Hepatocyte (in vitro differentiated cells): ENCODE measurements around the gene QARS1. TPM values are rescaled to one million over a fixed set of nuclear protein-coding genes. Genes with fewer than 3 reads are reported as not detected.
A peak's percentile ranks its signal among the peaks of the same experiment; 100 is the strongest.

Experiments
- DNase-seq: peaks from one replicate; pipeline ENCODE4 v3.0.0-alpha.2; 2016; ENCODE audit warnings: low spot score
- H2AFZ ChIP-seq: fragments of 200-600 bp; sonication (generic); 2 replicates; pipeline ENCODE4 v1.6.0; 2016; ENCODE audit warnings: antibody characterized with exemption, mild to moderate bottlenecking
- H3K27ac ChIP-seq: fragments of 200-600 bp; sonication (generic); 2 replicates; pipeline ENCODE4 v1.5.1; 2016; ENCODE audit warnings: mild to moderate bottlenecking
- H3K27me3 ChIP-seq: fragments of 200-600 bp; sonication (generic); 2 replicates; pipeline ENCODE4 v1.6.1; 2016
- H3K36me3 ChIP-seq: fragments of 200-600 bp; sonication (generic); replicated peaks from 2 replicates; pipeline ENCODE4 v1.5.1; 2016; ENCODE audit warnings: low read depth; ENCODE audit not compliant: insufficient read depth
- H3K4me1 ChIP-seq: fragments of 200-600 bp; sonication (generic); 2 replicates; pipeline ENCODE4 v1.5.1; 2016; ENCODE audit warnings: mild to moderate bottlenecking, moderate library complexity; ENCODE audit not compliant: insufficient read depth
- H3K4me2 ChIP-seq: fragments of 200-600 bp; sonication (generic); 2 replicates; pipeline ENCODE4 v1.6.0; 2016
- H3K4me3 ChIP-seq: fragments of 200-600 bp; sonication (generic); 2 replicates; pipeline ENCODE4 v1.5.1; 2016; ENCODE audit warnings: mild to moderate bottlenecking
- H3K79me2 ChIP-seq: fragments of 200-600 bp; sonication (generic); 2 replicates; pipeline ENCODE4 v1.6.0; 2017; ENCODE audit warnings: mild to moderate bottlenecking
- H3K9me2 ChIP-seq: fragments of 200-600 bp; sonication (generic); replicated peaks from 2 replicates; pipeline ENCODE4 v1.6.0; 2017; ENCODE audit warnings: mild to moderate bottlenecking; ENCODE audit not compliant: insufficient read depth
- H3K9me3 ChIP-seq: fragments of 200-600 bp; sonication (generic); 2 replicates; pipeline ENCODE4 v1.5.1; 2016; ENCODE audit warnings: low read depth, mild to moderate bottlenecking
- H4K20me1 ChIP-seq: fragments of 200-600 bp; sonication (generic); 2 replicates; pipeline ENCODE4 v1.6.0; 2016; ENCODE audit warnings: mild to moderate bottlenecking; ENCODE audit not compliant: insufficient read depth, poor library complexity, severe bottlenecking
- CTCF ChIP-seq: fragments of 200-600 bp; sonication (generic); IDR thresholded peaks from 2 replicates; pipeline ENCODE4 v1.5.1; 2016; ENCODE audit warnings: antibody characterized with exemption, mild to moderate bottlenecking; ENCODE audit not compliant: poor library complexity
- EZH2 ChIP-seq: fragments of 200-600 bp; sonication (generic); IDR thresholded peaks from 2 replicates; pipeline ENCODE4 v1.6.1; 2016; ENCODE audit warnings: antibody characterized with exemption, mild to moderate bottlenecking, borderline replicate concordance
- EZH2phosphoT487 ChIP-seq: fragments of 200-600 bp; sonication (generic); IDR thresholded peaks from one replicate; pipeline ENCODE4 v1.6.1; 2018; ENCODE audit warnings: antibody characterized with exemption, mild to moderate bottlenecking, low read depth, moderate library complexity; ENCODE audit not compliant: unreplicated experiment, severe bottlenecking
- WGBS: methylation state at CpG from one replicate; pipeline ENCODE4 v1.1.6; 2016; ENCODE audit warnings: low lambda C conversion rate; ENCODE audit errors: missing lambda C conversion rate; 5-methylcytosine and 5-hydroxymethylcytosine counted together
- polyA plus RNA-seq: library from polyadenylated mRNA; unstranded; fragments of >200 nt; fragmentation: Nextera tagmentation; extraction: Ambion mirVana; gene quantifications from 2 replicates; pipeline ENCODE4 v1.2.1, GENCODE V29; 2016
- total RNA-seq: library from RNA; depleted of rRNA; stranded (reverse); fragments of >200 nt; gene quantifications from 2 replicates; pipeline ENCODE4 v1.2.3, GENCODE V29; 2014

QARS1 gene
- total and polyA plus RNA-seq, 2 experiments from 2014 or later, result 104 to 206 TPM

DNA sequence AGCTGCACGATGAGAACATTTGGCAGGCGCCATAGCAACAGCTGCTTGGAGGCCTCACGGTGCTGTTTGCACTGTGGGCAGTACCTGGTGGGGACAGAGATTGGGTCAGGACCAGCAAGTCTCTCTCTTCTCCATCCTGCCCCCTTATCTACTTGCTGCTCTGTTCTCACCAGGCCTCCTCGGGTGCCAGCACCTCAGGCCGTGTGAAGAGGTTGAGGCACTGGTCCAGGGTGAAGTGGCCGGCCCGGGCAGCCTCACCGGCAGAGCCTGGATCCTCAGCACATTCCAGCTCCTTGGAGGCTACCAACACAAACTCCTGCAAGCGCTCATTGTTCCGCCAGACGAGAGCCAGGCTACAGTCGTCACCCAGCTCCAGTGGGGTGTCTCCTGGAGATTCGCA is 6.2 kb upstream of the QARS1 start:
- 92% methylated on average over 13 of the region's 13 CpGs for WGBS
- Histone ChIP-seq H3K4me3 (no peak overlapping the region), H3K27me3 (no peaks in the 10 kb centered on the region), H2AFZ (no peak overlapping the region), H3K4me1 (no peaks in the 10 kb centered on the region), H3K9me2 (no peaks in the 10 kb centered on the region), H3K9me3 (no peaks in the 10 kb centered on the region), H3K79me2 (no peaks in the 10 kb centered on the region), H3K27ac (no peak overlapping the region), H3K4me2 (no peak overlapping the region), H4K20me1 (no peaks in the 10 kb centered on the region), H3K36me3 (no peaks in the 10 kb centered on the region)
- DNase-seq, result no peak
- TF ChIP-seq CTCF (no peak), EZH2 (no peak), EZH2phosphoT487 (no peak)

GRCh38 chr3:49108346-49108745 is 3.8 kb upstream of the QARS1 start:
- Histone ChIP-seq H3K79me2 (peaks cover 10% of the 10 kb centered on the region), H3K27ac (no peak overlapping the region), H3K9me3 (no peaks in the 10 kb centered on the region), H3K27me3 (no peaks in the 10 kb centered on the region), H3K4me1 (peaks cover 4% of the 10 kb centered on the region), H3K4me2 (no peak overlapping the region), H2AFZ (no peak overlapping the region), H3K36me3 (no peaks in the 10 kb centered on the region), H4K20me1 (no peaks in the 10 kb centered on the region), H3K9me2 (no peaks in the 10 kb centered on the region), H3K4me3 (no peak overlapping the region)
- WGBS, result 93% methylated on average over 9 of the region's 14 CpGs
- no peak for DNase-seq
- TF ChIP-seq CTCF (no peak), EZH2 (no peak), EZH2phosphoT487 (no peak)

- WGBS, result 17% methylated on average over 8 of the region's 8 CpGs
- peaks cover 20% of the 10 kb centered on the region for H3K79me2 ChIP-seq
- H3K4me2 ChIP-seq, result peak overlapping the region; percentile 95
- H4K20me1 ChIP-seq, result no peaks in the 10 kb centered on the region
- no peaks in the 10 kb centered on the region for H3K9me2 ChIP-seq
- H2AFZ ChIP-seq, result peak overlapping the region; percentile 51
- H3K4me1 ChIP-seq, result peaks cover 5% of the 10 kb centered on the region
- H3K27ac ChIP-seq, result peak overlapping the region; percentile 89
- H3K4me3 ChIP-seq, result peak overlapping the region; percentile 64
- no peaks in the 10 kb centered on the region for H3K9me3 ChIP-seq
- no peak for DNase-seq
- TF ChIP-seq EZH2 (no peak), CTCF (no peak), EZH2phosphoT487 (no peak)
- H3K36me3 ChIP-seq, result no peaks in the 10 kb centered on the region
- no peaks in the 10 kb centered on the region for H3K27me3 ChIP-seq
Observed at GRCh38 chr3:49104052-49104426, 518 bp downstream of the QARS1 start.

DNA sequence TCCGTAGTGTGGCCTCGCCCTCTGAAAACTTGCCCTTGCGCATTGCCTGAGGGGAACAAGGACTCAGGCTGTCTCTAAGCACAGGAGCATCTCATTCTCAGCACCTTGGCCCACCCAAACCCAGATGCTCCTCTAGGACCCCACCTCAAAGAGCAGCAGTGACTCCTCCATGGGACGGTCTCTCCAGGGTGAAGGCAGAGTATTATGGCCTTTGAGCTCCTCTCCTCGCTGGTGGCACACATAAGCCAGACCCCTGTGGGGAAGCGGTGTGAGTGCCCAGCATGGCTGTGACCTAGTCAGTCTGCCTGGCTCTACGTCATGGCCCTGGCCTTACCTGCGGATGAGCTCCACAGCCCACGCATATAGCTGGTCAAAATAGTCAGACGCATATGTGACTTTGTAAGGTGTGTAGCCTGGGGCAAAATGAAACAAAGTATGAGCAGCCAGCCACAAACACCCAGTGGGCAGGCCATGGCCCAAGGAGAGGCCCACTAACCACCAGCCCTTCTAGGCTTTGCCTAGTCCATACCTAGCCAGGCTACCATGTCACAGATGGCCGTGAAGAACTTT is 4.4 kb downstream of the QARS1 start:
- no peaks in the 10 kb centered on the region for H3K36me3 ChIP-seq

More for the DNA sequence above, 4.4 kb downstream of the QARS1 start:
- no peak for DNase-seq
- no peaks in the 10 kb centered on the region for H4K20me1 ChIP-seq
- H3K9me2 ChIP-seq, result no peaks in the 10 kb centered on the region
- no peaks in the 10 kb centered on the region for H3K9me3 ChIP-seq
- H3K4me3 ChIP-seq, result no peak overlapping the region
- peaks cover 20% of the 10 kb centered on the region for H3K79me2 ChIP-seq
- WGBS, result 95% methylated on average over 11 of the region's 11 CpGs
- H3K4me1 ChIP-seq, result peaks cover 6% of the 10 kb centered on the region
- no peak overlapping the region for H2AFZ ChIP-seq
- H3K27me3 ChIP-seq, result no peaks in the 10 kb centered on the region
- TF ChIP-seq EZH2phosphoT487, result no peak
- no peak for TF ChIP-seq EZH2
- TF ChIP-seq CTCF, result no peak
- no peak overlapping the region for H3K27ac ChIP-seq
- no peak overlapping the region for H3K4me2 ChIP-seq
